A673 (cell line): Measurements from ENCODE around the gene CAPN9. TPM values are rescaled to one million over a fixed set of nuclear protein-coding genes. Genes with fewer than 3 reads are reported as not detected.

Experiments used
- BruUV-seq: library from RNA; stranded (reverse); fragments of 400-500 nt; replicated peaks from 2 replicates; lab custom pipeline; 2021; lab: Mats Ljungman, UMichigan
- CTCF ChIA-PET: fragments of 300-600 bp; sonication (Branson Sonifier 250); formaldehyde crosslinking; loops from one replicate; lab custom pipeline; 2022; ENCODE audit warnings: antibody characterized with exemption; lab: Charles Lee
- POLR2A ChIA-PET: fragments of 300-600 bp; sonication (Branson Sonifier 250); formaldehyde crosslinking; loops from one replicate; lab custom pipeline; 2022; ENCODE audit warnings: antibody characterized with exemption; ENCODE audit not compliant: low non-redundant PET; lab: Charles Lee
- DNase-seq: peaks from one replicate; pipeline ENCODE4 v3.0.0-alpha.2; 2015; ENCODE audit warnings: low spot score
- H3K27ac ChIP-seq: fragments of 200-600 bp; sonication (generic); 2 replicates; pipeline ENCODE4 v1.5.1; 2016; ENCODE audit warnings: mixed run types, low read depth, mild to moderate bottlenecking, mixed read lengths, antibody characterized with exemption, low read length; ENCODE audit not compliant: poor library complexity, severe bottlenecking
- H3K27me3 ChIP-seq: fragments of 200-600 bp; sonication (generic); replicated peaks from 2 replicates; pipeline ENCODE4 v1.6.1; 2017; ENCODE audit warnings: mixed run types, low read depth, mild to moderate bottlenecking, mixed read lengths, antibody characterized with exemption, low read length; ENCODE audit not compliant: insufficient read depth, poor library complexity
- H3K36me3 ChIP-seq: fragments of 200-600 bp; sonication (generic); 2 replicates; pipeline ENCODE4 v1.6.1; 2016; ENCODE audit warnings: mixed run types, mild to moderate bottlenecking, mixed read lengths, antibody characterized with exemption, low read length; ENCODE audit not compliant: insufficient read depth, poor library complexity, severe bottlenecking
- H3K4me1 ChIP-seq: fragments of 200-600 bp; sonication (generic); 2 replicates; pipeline ENCODE4 v1.6.1; 2017; ENCODE audit warnings: mixed run types, mild to moderate bottlenecking, mixed read lengths, antibody characterized with exemption, low read length; ENCODE audit not compliant: insufficient read depth, poor library complexity, severe bottlenecking
- H3K4me3 ChIP-seq: fragments of 200-600 bp; sonication (generic); 2 replicates; pipeline ENCODE4 v1.5.1; 2016; ENCODE audit warnings: low read depth, mixed run types, mild to moderate bottlenecking, mixed read lengths, low read length; ENCODE audit not compliant: poor library complexity, severe bottlenecking
- H3K9me3 ChIP-seq: fragments of 200-600 bp; sonication (generic); 2 replicates; pipeline ENCODE4 v1.6.1; 2016; ENCODE audit warnings: mixed run types, low read depth, mild to moderate bottlenecking, mixed read lengths, antibody characterized with exemption, low read length; ENCODE audit not compliant: poor library complexity, severe bottlenecking
- CTCF ChIP-seq: fragments of 300-800, 200-600 bp; sonication (generic); conservative IDR thresholded peaks from 2 replicates; pipeline ENCODE4 v1.5.1; 2017; ENCODE audit warnings: low read depth, mild to moderate bottlenecking, antibody characterized with exemption, low read length, moderate library complexity, mixed read lengths
- EZH2 ChIP-seq: fragments of 200-600 bp; sonication (generic); IDR thresholded peaks from 2 replicates; pipeline ENCODE4 v1.6.1; 2017; ENCODE audit warnings: borderline replicate concordance, low read depth, mild to moderate bottlenecking, mixed read lengths, antibody characterized with exemption, low read length; ENCODE audit not compliant: poor library complexity, severe bottlenecking
- intact Hi-C: fragments of 100-400 bp; cut with micrococcal nuclease; formaldehyde crosslinking; loops from one replicate; pipeline ENCODE4 v1.10.0; 2022; ENCODE audit not compliant: unreplicated experiment
- total RNA-seq: library from RNA; stranded (reverse); gene quantifications from 2 replicates; pipeline ENCODE4 v1.2.3, GENCODE V29; 2021

The CAPN9 gene
- total RNA-seq, 1 experiment from 2014 or later: not detected

- H3K4me1 ChIP-seq: no peaks in the 10 kb centered on the region
- no peak for DNase-seq
- ChIA-PET POLR2A (no interaction called here), CTCF (no interaction called here)
- intact Hi-C loops: no loop called here
- H3K36me3 ChIP-seq: no peaks in the 10 kb centered on the region
- no peak overlapping the region for H3K27ac ChIP-seq
- no peak overlapping the region for H3K4me3 ChIP-seq
- no peaks in the 10 kb centered on the region for H3K27me3 ChIP-seq
- no peaks in the 10 kb centered on the region for H3K9me3 ChIP-seq
- no peak for TF ChIP-seq EZH2
- TF ChIP-seq CTCF: no peak
- BruUV-seq: no TSS peak
These were observed 71.2 kb downstream of the CAPN9 start for GRCh38 chr1:230818367-230818766.

GRCh38 chr1:230818901-230819300 lies 71.7 kb downstream of the CAPN9 start:
- no peaks in the 10 kb centered on the region for H3K27me3 ChIP-seq
- H3K9me3 ChIP-seq: no peaks in the 10 kb centered on the region
- H3K36me3 ChIP-seq: no peaks in the 10 kb centered on the region
- H3K4me1 ChIP-seq: no peaks in the 10 kb centered on the region
- ChIA-PET CTCF (no interaction called here), POLR2A (no interaction called here)
- H3K4me3 ChIP-seq: no peak overlapping the region
- intact Hi-C loops: no loop called here
- no peak for DNase-seq
- H3K27ac ChIP-seq: no peak overlapping the region
- TF ChIP-seq EZH2 (no peak), CTCF (no peak)
- no TSS peak for BruUV-seq

GRCh38 chr1:230819976-230820375 lies 72.8 kb downstream of the CAPN9 start:
- intact Hi-C loops: no loop called here
- no peak for TF ChIP-seq CTCF
- no peak for TF ChIP-seq EZH2
- CTCF ChIA-PET: no interaction called here
- H3K27me3 ChIP-seq: no peaks in the 10 kb centered on the region
- H3K4me1 ChIP-seq: no peaks in the 10 kb centered on the region
- no peak overlapping the region for H3K4me3 ChIP-seq
- POLR2A ChIA-PET: no interaction called here
- no peak overlapping the region for H3K27ac ChIP-seq
- H3K9me3 ChIP-seq: no peaks in the 10 kb centered on the region
- H3K36me3 ChIP-seq: no peaks in the 10 kb centered on the region
- no peak for DNase-seq
- no TSS peak for BruUV-seq
